GM18858 (cell line): ENCODE data around the gene SMYD3.

ENCODE experiments used
- ATAC-seq: cut with Tn5 transposase; IDR thresholded peaks from one replicate; pipeline ENCODE4 v1.9.1; 2021; ENCODE audit not compliant: unreplicated experiment

Gene SMYD3

GRCh38 chr1:246317332-246318035 is 189.6 kb downstream of the SMYD3 start:
- no peak for ATAC-seq

- no peak for ATAC-seq
These were observed 195.6 kb downstream of the SMYD3 start for GRCh38 chr1:246311461-246311860.

GRCh38 chr1:246309247-246309884 is 197.7 kb downstream of the SMYD3 start:
- ATAC-seq = no peak

GRCh38 chr1:246308533-246309075 is 198.5 kb downstream of the SMYD3 start:
- no peak for ATAC-seq

- ATAC-seq = no peak
These were observed 200.6 kb downstream of the SMYD3 start for GRCh38 chr1:246306415-246307037.

GRCh38 chr1:246304484-246305259 is 202.4 kb downstream of the SMYD3 start:
- no peak for ATAC-seq

- no peak for ATAC-seq
These were observed 204.3 kb downstream of the SMYD3 start for GRCh38 chr1:246302711-246303317.

GRCh38 chr1:246302251-246302625 is 204.8 kb downstream of the SMYD3 start:
- ATAC-seq = no peak

GRCh38 chr1:246301553-246302250 is 205.4 kb downstream of the SMYD3 start:
- ATAC-seq = no peak

- no peak for ATAC-seq
These were observed 206.2 kb downstream of the SMYD3 start for GRCh38 chr1:246300626-246301549.

GRCh38 chr1:246297279-246298265 is 209.5 kb downstream of the SMYD3 start:
- ATAC-seq = no peak

- ATAC-seq = no peak
These were observed 211.1 kb downstream of the SMYD3 start for GRCh38 chr1:246295968-246296367.

- ATAC-seq = no peak
These were observed 211.7 kb downstream of the SMYD3 start for GRCh38 chr1:246295340-246295739.

- no peak for ATAC-seq
These were observed 212.8 kb downstream of the SMYD3 start for GRCh38 chr1:246294263-246294662.

GRCh38 chr1:246293366-246294121 is 213.5 kb downstream of the SMYD3 start:
- no peak for ATAC-seq

- ATAC-seq = no peak
These were observed 214.5 kb downstream of the SMYD3 start for GRCh38 chr1:246292571-246292970.

- ATAC-seq = no peak
These were observed 216.0 kb downstream of the SMYD3 start for GRCh38 chr1:246291127-246291526.
